ENCODE measurements around the gene KMT2E.

GRCh38 chr7:105096306-105096705 is 82.3 kb downstream of the KMT2E start:
- TF ChIP-seq PAX5 (IDR thresholded peaks at IDR 0.05; ENCODE audit: insufficient read depth, low read length, severe bottlenecking): no peak
- no peak for TF ChIP-seq POLR2AphosphoS5 (IDR thresholded peaks at IDR 0.05; ENCODE audit: low read depth, low read length)
- TF ChIP-seq POLR2A (IDR thresholded peaks at IDR 0.05; ENCODE audit: low read depth, low read length): no peak
- TF ChIP-seq TAF1 (IDR thresholded peaks at IDR 0.05; ENCODE audit: low read depth, low read length): no peak
- no peak for TF ChIP-seq POU2F2 (IDR thresholded peaks at IDR 0.05; ENCODE audit: low read depth, low read length)
- TF ChIP-seq SPI1 (IDR thresholded peaks at IDR 0.05; ENCODE audit: low read depth, low read length): no peak
